HG03575 (cell line): Measurements from ENCODE around the gene TCEANC2.

Experiments
- ATAC-seq: cut with Tn5 transposase; IDR thresholded peaks from one replicate; pipeline ENCODE4 v1.9.1; 2021; ENCODE audit not compliant: unreplicated experiment, insufficient number of reproducible peaks, low FRiP score; ENCODE audit errors: extremely low read depth

The TCEANC2 gene

DNA sequence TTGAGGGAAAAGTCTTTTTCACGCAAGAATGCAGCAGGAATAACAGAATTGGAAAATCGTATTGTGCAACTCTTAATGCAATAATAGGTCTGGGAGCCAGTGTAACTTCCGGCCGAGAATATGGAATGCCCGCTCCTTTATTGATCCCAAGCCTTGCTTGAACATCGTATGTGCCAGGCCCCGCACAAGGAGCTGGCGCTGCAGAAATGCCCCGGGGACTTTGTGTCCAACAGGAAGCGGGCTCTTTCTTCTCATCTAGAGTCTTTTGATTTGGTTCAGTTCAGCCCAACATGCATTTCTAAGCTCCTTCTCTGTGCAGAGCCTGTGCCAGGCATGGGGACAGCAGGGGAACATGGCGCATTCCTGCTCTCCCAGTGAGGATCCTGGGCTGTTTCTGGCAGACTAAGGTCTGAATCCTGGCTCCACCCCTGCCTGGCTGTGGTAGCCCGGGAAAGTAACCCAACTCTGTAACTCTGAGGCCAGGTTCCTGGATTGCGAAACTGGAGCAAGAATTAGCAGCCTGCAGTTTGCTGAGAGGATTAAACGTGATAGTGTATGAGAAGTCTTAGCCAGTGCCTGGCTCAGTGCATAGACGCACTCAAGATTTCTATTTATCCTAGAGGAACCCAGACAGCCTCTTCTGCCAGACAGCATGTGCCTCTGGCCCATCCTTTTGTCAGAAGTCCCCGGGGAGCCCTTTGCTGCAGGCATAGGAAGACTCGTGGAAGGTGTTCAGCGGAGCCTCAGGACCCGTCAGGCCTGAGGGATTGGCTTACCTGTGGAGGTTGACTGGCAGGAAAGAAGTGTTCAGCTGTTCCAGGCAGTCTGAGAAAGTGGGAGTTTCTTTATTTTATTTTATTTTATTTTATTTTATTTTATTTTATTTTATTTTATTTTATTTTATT, 100.4 kb downstream of the TCEANC2 start:
- ATAC-seq, result no peak
